SK-N-SH (cell line): ENCODE data around the gene CRTC2.

Source experiments
- CTCF ChIP-seq: fragments of 200-600 bp; sonication (generic); IDR thresholded peaks from 2 replicates; pipeline ENCODE4 v1.6.1; 2017; ENCODE audit warnings: antibody characterized with exemption, mild to moderate bottlenecking, moderate library complexity
- EP300 ChIP-seq, 2 experiments: IDR thresholded peaks; 2 replicates each; pipeline versions ENCODE4 v1.4.0 to v1.6.1; 2012; ENCODE audit warnings: borderline replicate concordance in 1 of 2, low read depth in 1 of 2, low read length in 1 of 2
- FOXM1 ChIP-seq: IDR thresholded peaks from 2 replicates; pipeline ENCODE4 v1.4.0; 2012; ENCODE audit warnings: low read depth, mild to moderate bottlenecking
- MAX ChIP-seq: IDR thresholded peaks from 2 replicates; pipeline ENCODE4 v1.4.0; 2012; ENCODE audit warnings: low read depth
- RAD21 ChIP-seq: IDR thresholded peaks from 2 replicates; pipeline ENCODE4 v1.6.1; 2012; ENCODE audit warnings: mild to moderate bottlenecking, low read length
- TF ChIP-seq, protein P1 (sequence below): IDR thresholded peaks from 2 replicates; pipeline ENCODE4 v1.6.1; 2012; ENCODE audit warnings: mild to moderate bottlenecking, low read depth, low read length, moderate library complexity

DNA sequence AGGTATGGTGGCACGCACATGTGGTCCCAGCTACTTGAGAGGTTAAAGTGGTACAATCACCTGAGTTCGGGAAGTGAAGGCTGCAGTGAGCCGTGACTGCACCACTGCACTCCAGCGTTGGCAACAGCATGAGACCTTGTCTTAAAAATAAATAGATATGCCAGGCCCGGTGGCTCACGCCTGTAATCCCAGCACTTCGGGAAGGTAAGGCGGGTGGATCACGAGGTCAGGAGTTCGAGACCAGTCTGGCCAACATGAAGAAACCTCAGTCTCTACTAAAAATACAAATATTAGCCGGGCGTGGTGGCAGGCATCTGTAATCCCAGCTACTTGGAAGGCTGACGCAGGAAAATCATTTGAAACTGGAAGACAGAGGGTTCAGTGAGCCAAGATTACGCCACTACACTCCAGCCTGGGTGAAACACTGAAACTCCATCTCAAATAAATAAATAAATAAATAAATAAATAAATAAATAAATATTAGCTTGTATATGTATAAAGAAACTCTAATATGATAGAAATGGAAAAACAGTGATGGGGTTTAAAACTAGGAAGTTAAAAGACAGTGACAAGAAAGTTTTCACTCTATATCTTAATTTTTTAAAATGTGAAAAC lies 54.5 kb downstream of the CRTC2 start:
- TF ChIP-seq CTCF (no peak), RAD21 (no peak), MAX (no peak), EP300 (IDR thresholded peaks at IDR 0.05; ENCODE audit: borderline replicate concordance in 1 of 2, low read depth in 1 of 2, low read length in 1 of 2) (no peak), FOXM1 (no peak)
- TF ChIP-seq, protein P1, sequence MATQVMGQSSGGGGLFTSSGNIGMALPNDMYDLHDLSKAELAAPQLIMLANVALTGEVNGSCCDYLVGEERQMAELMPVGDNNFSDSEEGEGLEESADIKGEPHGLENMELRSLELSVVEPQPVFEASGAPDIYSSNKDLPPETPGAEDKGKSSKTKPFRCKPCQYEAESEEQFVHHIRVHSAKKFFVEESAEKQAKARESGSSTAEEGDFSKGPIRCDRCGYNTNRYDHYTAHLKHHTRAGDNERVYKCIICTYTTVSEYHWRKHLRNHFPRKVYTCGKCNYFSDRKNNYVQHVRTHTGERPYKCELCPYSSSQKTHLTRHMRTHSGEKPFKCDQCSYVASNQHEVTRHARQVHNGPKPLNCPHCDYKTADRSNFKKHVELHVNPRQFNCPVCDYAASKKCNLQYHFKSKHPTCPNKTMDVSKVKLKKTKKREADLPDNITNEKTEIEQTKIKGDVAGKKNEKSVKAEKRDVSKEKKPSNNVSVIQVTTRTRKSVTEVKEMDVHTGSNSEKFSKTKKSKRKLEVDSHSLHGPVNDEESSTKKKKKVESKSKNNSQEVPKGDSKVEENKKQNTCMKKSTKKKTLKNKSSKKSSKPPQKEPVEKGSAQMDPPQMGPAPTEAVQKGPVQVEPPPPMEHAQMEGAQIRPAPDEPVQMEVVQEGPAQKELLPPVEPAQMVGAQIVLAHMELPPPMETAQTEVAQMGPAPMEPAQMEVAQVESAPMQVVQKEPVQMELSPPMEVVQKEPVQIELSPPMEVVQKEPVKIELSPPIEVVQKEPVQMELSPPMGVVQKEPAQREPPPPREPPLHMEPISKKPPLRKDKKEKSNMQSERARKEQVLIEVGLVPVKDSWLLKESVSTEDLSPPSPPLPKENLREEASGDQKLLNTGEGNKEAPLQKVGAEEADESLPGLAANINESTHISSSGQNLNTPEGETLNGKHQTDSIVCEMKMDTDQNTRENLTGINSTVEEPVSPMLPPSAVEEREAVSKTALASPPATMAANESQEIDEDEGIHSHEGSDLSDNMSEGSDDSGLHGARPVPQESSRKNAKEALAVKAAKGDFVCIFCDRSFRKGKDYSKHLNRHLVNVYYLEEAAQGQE = no peak
